Suprapubic skin (tissue), 4 donors: ENCODE data around the gene KRTAP3-2. TPM values are rescaled to one million over a fixed set of nuclear protein-coding genes. Genes with fewer than 3 reads are reported as not detected.

Experiments
- DNase-seq, 2 donors: peaks; one replicate each; pipeline ENCODE4 v3.0.0-alpha.2; 2019; ENCODE audit warnings: low spot score in 2 of 2
- H3K27ac ChIP-seq: fragments of 200-600 bp; sonication (generic); one replicate; pipeline ENCODE4 v1.5.1; 2019
- H3K27me3 ChIP-seq: fragments of 200-600 bp; sonication (generic); one replicate; pipeline ENCODE4 v1.5.1; 2019
- H3K36me3 ChIP-seq: fragments of 200-600 bp; sonication (generic); one replicate; pipeline ENCODE4 v1.5.1; 2019
- H3K4me1 ChIP-seq: fragments of 200-600 bp; sonication (generic); one replicate; pipeline ENCODE4 v1.5.1; 2019
- H3K4me3 ChIP-seq: fragments of 200-600 bp; sonication (generic); one replicate; pipeline ENCODE4 v1.5.1; 2019; ENCODE audit warnings: mild to moderate bottlenecking
- H3K9me3 ChIP-seq: fragments of 200-600 bp; sonication (generic); one replicate; pipeline ENCODE4 v1.5.1; 2019
- CTCF ChIP-seq, 2 donors: fragments of 200-600 bp in 1 of 2; fragments of 450-650 bp in 1 of 2; sonication (generic) in 1 of 2; IDR thresholded peaks; one replicate each; pipeline ENCODE4 v1.5.1; 2016 to 2019; ENCODE audit warnings: antibody characterized with exemption in 2 of 2, mild to moderate bottlenecking in 1 of 2, moderate library complexity in 1 of 2
- EP300 ChIP-seq: sonication (generic); formaldehyde crosslinking; IDR thresholded peaks from one replicate; pipeline ENCODE4 v1.6.1; 2017; ENCODE audit warnings: antibody characterized with exemption
- POLR2A ChIP-seq, 2 donors: fragments of 450-650 bp; IDR thresholded peaks; one replicate each; pipeline ENCODE4 v1.6.1; 2017; ENCODE audit warnings: antibody characterized with exemption in 2 of 2, mild to moderate bottlenecking in 2 of 2, moderate library complexity in 2 of 2
- POLR2AphosphoS5 ChIP-seq, 3 donors: sonication (generic); formaldehyde crosslinking; IDR thresholded peaks; one replicate each; pipeline ENCODE4 v1.6.1; 2017; ENCODE audit warnings: antibody characterized with exemption in 3 of 3
- WGBS: methylation state at CpG from one replicate; pipeline ENCODE4 v1.1.5; 2018; 5-methylcytosine and 5-hydroxymethylcytosine counted together
- total RNA-seq, 4 donors: library from RNA; depleted of rRNA; stranded (reverse); fragments of >200 nt; gene quantifications; one replicate each; pipeline ENCODE4 v1.1.0, GENCODE V29; 2016

The KRTAP3-2 gene
- total RNA-seq, 4 donors from 2014 or later = 8.0 to 42.6 (median 23.7) TPM; not detected in 1

- no peak for TF ChIP-seq CTCF (IDR thresholded peaks at IDR 0.05)
- TF ChIP-seq POLR2A (IDR thresholded peaks at IDR 0.05) = no peak
- TF ChIP-seq POLR2AphosphoS5 (IDR thresholded peaks at IDR 0.05) = no peak
- no peak for TF ChIP-seq EP300
- Histone ChIP-seq H3K4me1 (peaks cover 2% of the 10 kb centered on the region), H3K9me3 (no peaks in the 10 kb centered on the region), H3K27me3 (no peaks in the 10 kb centered on the region), H3K27ac (no peak within 1 kb of the TSS), H3K4me3 (no peak within 1 kb of the TSS), H3K36me3 (no peaks in the 10 kb centered on the region)
- DNase-seq = no peak
- 54% methylated on average over 1 of the region's 1 CpG for WGBS
Measured at GRCh38 chr17:40966848-40967247, 32.9 kb downstream of the KRTAP3-2 start, which contains the start of gene KRT39. KRT39 (minus strand) TSS chr17:40966948; CDS start chr17:40966856, 92 bp downstream.

- no peaks in the 10 kb centered on the region for H3K27me3 ChIP-seq
- TF ChIP-seq CTCF (IDR thresholded peaks at IDR 0.05) (peak; percentile 7 to 54), POLR2AphosphoS5 (IDR thresholded peaks at IDR 0.05) (no peak)
- no peaks in the 10 kb centered on the region for H3K36me3 ChIP-seq
- no peak for DNase-seq
- H3K9me3 ChIP-seq = no peaks in the 10 kb centered on the region
- 24% methylated on average over 1 of the region's 1 CpG for WGBS
- no peak overlapping the region for H3K4me3 ChIP-seq
- H3K4me1 ChIP-seq = peaks cover 2% of the 10 kb centered on the region
- H3K27ac ChIP-seq = no peak overlapping the region
Measured at GRCh38 chr17:40963838-40964237, 35.9 kb downstream of the KRTAP3-2 start.

DNA sequence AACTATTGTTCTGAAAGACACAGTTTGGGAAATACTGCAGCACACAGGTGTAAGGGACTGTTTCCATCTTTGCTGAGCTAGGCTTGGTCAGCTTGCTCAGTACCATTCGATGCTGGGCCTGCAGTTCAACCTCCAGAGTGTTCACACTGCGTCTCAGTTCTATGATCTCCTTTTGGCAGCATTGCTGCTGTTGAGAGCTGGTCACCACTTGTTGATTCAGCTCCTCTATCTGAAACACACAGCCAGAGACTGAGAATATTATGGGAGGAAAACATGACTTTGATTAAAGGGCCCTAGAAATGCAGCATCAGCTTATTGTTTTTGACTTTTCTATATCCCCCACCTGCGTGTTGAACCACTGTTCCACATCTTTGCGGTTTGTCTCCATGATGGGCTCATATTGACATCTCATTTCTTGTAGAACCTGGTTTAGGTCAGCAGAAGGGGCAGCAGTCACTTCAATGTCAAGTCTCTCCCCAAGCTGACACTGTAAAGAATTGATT lies 37.6 kb downstream of the KRTAP3-2 start:
- no peaks in the 10 kb centered on the region for H3K9me3 ChIP-seq
- 93% methylated on average over 4 of the region's 4 CpGs for WGBS
- H3K27ac ChIP-seq = no peak overlapping the region
- TF ChIP-seq POLR2A (IDR thresholded peaks at IDR 0.05) (no peak), CTCF (IDR thresholded peaks at IDR 0.05) (no peak), POLR2AphosphoS5 (IDR thresholded peaks at IDR 0.05) (no peak), EP300 (no peak)
- no peak for DNase-seq
- H3K4me1 ChIP-seq = peaks cover 11% of the 10 kb centered on the region
- no peak overlapping the region for H3K4me3 ChIP-seq
- no peaks in the 10 kb centered on the region for H3K36me3 ChIP-seq
- H3K27me3 ChIP-seq = no peaks in the 10 kb centered on the region

DNA sequence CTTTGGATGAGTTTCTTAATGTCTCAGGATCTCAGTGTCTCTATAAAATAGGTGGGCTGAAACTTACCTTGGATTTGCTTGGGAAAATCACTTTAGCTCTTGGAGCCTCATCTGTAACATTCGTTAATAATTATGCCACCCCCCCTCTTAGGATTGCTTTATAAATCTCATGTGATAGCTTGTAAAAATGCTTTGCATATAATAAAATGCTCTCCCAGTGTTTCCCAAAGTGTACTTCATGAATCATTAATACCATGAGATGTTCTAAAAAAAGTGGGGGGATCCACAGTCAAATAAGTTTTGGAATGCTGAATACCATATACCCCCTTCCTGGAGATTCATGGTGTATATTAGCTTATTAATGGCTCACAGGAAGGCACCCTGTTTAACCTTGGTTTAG lies 38.1 kb downstream of the KRTAP3-2 start:
- Histone ChIP-seq H3K27me3 (no peaks in the 10 kb centered on the region), H3K4me1 (peaks cover 15% of the 10 kb centered on the region), H3K36me3 (no peaks in the 10 kb centered on the region), H3K27ac (no peak overlapping the region), H3K4me3 (no peak overlapping the region), H3K9me3 (no peaks in the 10 kb centered on the region)
- DNase-seq = no peak
- TF ChIP-seq EP300 (no peak), POLR2AphosphoS5 (IDR thresholded peaks at IDR 0.05) (no peak), CTCF (IDR thresholded peaks at IDR 0.05) (no peak), POLR2A (IDR thresholded peaks at IDR 0.05) (no peak)
- WGBS = 82% methylated on average over 1 of the region's 1 CpG

GRCh38 chr17:40960144-40960543 lies 39.6 kb downstream of the KRTAP3-2 start:
- H3K9me3 ChIP-seq = no peaks in the 10 kb centered on the region
- TF ChIP-seq CTCF (IDR thresholded peaks at IDR 0.05) = no peak
- no peak for TF ChIP-seq POLR2A (IDR thresholded peaks at IDR 0.05)
- no peak for TF ChIP-seq POLR2AphosphoS5 (IDR thresholded peaks at IDR 0.05)
- no peak for TF ChIP-seq EP300
- no peaks in the 10 kb centered on the region for H3K36me3 ChIP-seq
- DNase-seq = no peak
- H3K27me3 ChIP-seq = no peaks in the 10 kb centered on the region
- no peak overlapping the region for H3K27ac ChIP-seq
- WGBS = 92% methylated on average over 10 of the region's 10 CpGs
- peaks cover 19% of the 10 kb centered on the region for H3K4me1 ChIP-seq
- no peak overlapping the region for H3K4me3 ChIP-seq
